Panc1 (cell line): Measurements from ENCODE around the gene RIMBP2. TPM values are rescaled to one million over a fixed set of nuclear protein-coding genes. Genes with fewer than 3 reads are reported as not detected.

Experiments
- ATAC-seq: fragments of 200-7000 bp; cut with Tn5 transposase; 2 replicates; pipeline ENCODE4 v1.9.1; 2020; ENCODE audit warnings: mild to moderate bottlenecking, moderate library complexity
- BruUV-seq: library from RNA; stranded (reverse); fragments of 400-500 nt; replicated peaks from 2 replicates; lab custom pipeline; 2021; lab: Mats Ljungman, UMichigan
- CTCF ChIA-PET: fragments of 300-600 bp; sonication (Branson Sonifier 250); formaldehyde crosslinking; loops from one replicate; lab custom pipeline; 2022; ENCODE audit warnings: antibody characterized with exemption; lab: Charles Lee
- POLR2A ChIA-PET: fragments of 300-600 bp; sonication (Branson Sonifier 250); formaldehyde crosslinking; loops from one replicate; lab custom pipeline; 2022; ENCODE audit warnings: antibody characterized with exemption; lab: Charles Lee
- DNase-seq: peaks from one replicate; pipeline ENCODE4 v3.0.0-alpha.2; 2010; ENCODE audit warnings: low read depth, low spot score
- H3K27ac ChIP-seq: 2 replicates; pipeline ENCODE4 v1.5.1; 2011; ENCODE audit warnings: mild to moderate bottlenecking, low read length, inconsistent platforms
- H3K27me3 ChIP-seq: fragments of 200-500 bp; sonication (Bioruptor generic); 2 replicates; pipeline ENCODE4 v1.6.0; 2014; ENCODE audit warnings: low read length, inconsistent platforms; ENCODE audit not compliant: control insufficient read depth, insufficient read depth
- H3K36me3 ChIP-seq: fragments of 200-500 bp; sonication (Bioruptor generic); 2 replicates; pipeline ENCODE4 v1.5.1; 2014; ENCODE audit warnings: inconsistent platforms, mild to moderate bottlenecking, low read length, moderate library complexity; ENCODE audit not compliant: control insufficient read depth, insufficient read depth
- H3K4me1 ChIP-seq: 2 replicates; pipeline ENCODE4 v1.5.1; 2011; ENCODE audit warnings: inconsistent platforms, mild to moderate bottlenecking, low read length, moderate library complexity; ENCODE audit not compliant: control insufficient read depth, insufficient read depth
- H3K4me3 ChIP-seq, 2 experiments: 2 replicates each; pipeline ENCODE4 v1.5.1; 2011 to 2012; ENCODE audit warnings: low read depth in 2 of 2, low read length in 2 of 2, mild to moderate bottlenecking in 2 of 2, inconsistent platforms in 1 of 2, moderate library complexity in 1 of 2
- H3K9me3 ChIP-seq: fragments of 200-500 bp; sonication (Bioruptor generic); 2 replicates; pipeline ENCODE4 v1.5.1; 2014; ENCODE audit warnings: low read depth, mild to moderate bottlenecking, inconsistent platforms, low read length, moderate library complexity; ENCODE audit not compliant: control insufficient read depth, insufficient read depth
- POLR2AphosphoS5 ChIP-seq: IDR thresholded peaks from 2 replicates; pipeline ENCODE4 v1.6.1; 2012; ENCODE audit warnings: mild to moderate bottlenecking, low read depth, low read length, moderate library complexity
- SIN3A ChIP-seq: IDR thresholded peaks from 2 replicates; pipeline ENCODE4 v1.6.1; 2012; ENCODE audit warnings: low read depth, mild to moderate bottlenecking, low read length, moderate library complexity, borderline replicate concordance; ENCODE audit not compliant: insufficient read depth
- TCF7L2 ChIP-seq: IDR thresholded peaks from 2 replicates; pipeline ENCODE4 v1.6.1; 2011; ENCODE audit warnings: mild to moderate bottlenecking, low read depth, low read length, inconsistent platforms
- in situ Hi-C: cut with HindIII; loops from 2 replicates; pipeline ENCODE4 v1.10.0; 2016; ENCODE audit warnings: low sequenced_read_pairs, low pct_unique_long_range_greater_than_20kb
- intact Hi-C: fragments of 100-400 bp; cut with micrococcal nuclease; formaldehyde crosslinking; loops from one replicate; pipeline ENCODE4 v1.10.0; 2022; ENCODE audit not compliant: unreplicated experiment
- total RNA-seq: library from RNA; stranded (reverse); gene quantifications from one replicate; pipeline ENCODE4 v1.2.1, GENCODE V29; 2021; ENCODE audit not compliant: unreplicated experiment
- TF ChIP-seq, protein P1 (sequence below), 2 experiments: IDR thresholded peaks; 2 replicates each; pipeline ENCODE4 v1.6.1; 2011 to 2012; ENCODE audit warnings: low read depth in 2 of 2, control low read depth in 1 of 2, low read length in 1 of 2, mild to moderate bottlenecking in 1 of 2, moderate library complexity in 1 of 2; ENCODE audit not compliant: insufficient read depth in 1 of 2

The RIMBP2 gene
- total RNA-seq, 1 experiment from 2014 or later, result not detected

DNA sequence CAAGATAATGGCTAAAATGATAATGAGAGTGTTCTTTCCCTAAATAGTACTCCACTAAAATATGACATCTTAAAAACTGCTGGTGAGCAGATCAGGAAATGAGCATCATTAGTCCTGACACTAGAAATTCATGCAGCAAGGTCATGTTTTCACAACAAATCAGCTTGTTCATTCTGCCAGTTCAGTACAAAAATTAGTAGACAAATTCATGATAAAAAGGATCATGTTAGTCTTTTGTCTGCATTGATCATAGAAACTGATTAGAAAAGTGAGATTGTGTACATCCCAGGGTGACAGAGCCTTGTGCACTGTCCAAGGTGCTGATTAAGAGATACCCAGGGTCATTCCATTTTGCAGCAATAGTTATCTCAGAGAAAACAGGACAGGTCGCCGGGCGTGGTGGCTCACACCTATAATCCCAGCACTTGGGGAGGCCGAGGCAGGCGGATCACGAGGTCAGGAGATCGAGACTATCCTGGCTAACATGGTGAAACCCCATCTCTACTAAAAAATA lies 163.6 kb downstream of the RIMBP2 start:
- no peak for TF ChIP-seq POLR2AphosphoS5
- TF ChIP-seq SIN3A, result no peak
- TF ChIP-seq, protein P1, sequence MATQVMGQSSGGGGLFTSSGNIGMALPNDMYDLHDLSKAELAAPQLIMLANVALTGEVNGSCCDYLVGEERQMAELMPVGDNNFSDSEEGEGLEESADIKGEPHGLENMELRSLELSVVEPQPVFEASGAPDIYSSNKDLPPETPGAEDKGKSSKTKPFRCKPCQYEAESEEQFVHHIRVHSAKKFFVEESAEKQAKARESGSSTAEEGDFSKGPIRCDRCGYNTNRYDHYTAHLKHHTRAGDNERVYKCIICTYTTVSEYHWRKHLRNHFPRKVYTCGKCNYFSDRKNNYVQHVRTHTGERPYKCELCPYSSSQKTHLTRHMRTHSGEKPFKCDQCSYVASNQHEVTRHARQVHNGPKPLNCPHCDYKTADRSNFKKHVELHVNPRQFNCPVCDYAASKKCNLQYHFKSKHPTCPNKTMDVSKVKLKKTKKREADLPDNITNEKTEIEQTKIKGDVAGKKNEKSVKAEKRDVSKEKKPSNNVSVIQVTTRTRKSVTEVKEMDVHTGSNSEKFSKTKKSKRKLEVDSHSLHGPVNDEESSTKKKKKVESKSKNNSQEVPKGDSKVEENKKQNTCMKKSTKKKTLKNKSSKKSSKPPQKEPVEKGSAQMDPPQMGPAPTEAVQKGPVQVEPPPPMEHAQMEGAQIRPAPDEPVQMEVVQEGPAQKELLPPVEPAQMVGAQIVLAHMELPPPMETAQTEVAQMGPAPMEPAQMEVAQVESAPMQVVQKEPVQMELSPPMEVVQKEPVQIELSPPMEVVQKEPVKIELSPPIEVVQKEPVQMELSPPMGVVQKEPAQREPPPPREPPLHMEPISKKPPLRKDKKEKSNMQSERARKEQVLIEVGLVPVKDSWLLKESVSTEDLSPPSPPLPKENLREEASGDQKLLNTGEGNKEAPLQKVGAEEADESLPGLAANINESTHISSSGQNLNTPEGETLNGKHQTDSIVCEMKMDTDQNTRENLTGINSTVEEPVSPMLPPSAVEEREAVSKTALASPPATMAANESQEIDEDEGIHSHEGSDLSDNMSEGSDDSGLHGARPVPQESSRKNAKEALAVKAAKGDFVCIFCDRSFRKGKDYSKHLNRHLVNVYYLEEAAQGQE (IDR thresholded peaks at IDR 0.05; ENCODE audit: insufficient read depth in 1 of 2, low read depth in 2 of 2, low read length in 1 of 2), result peak; percentile 85 to 88
- TF ChIP-seq TCF7L2, result no peak
- Histone ChIP-seq H3K27ac (no peak overlapping the region), H3K4me3 (no peak overlapping the region), H3K36me3 (no peaks in the 10 kb centered on the region), H3K4me1 (no peaks in the 10 kb centered on the region), H3K9me3 (no peaks in the 10 kb centered on the region), H3K27me3 (peaks cover 8% of the 10 kb centered on the region)
- in situ Hi-C loops (no loop called here), intact Hi-C loops (no loop called here)
- DNase-seq, result no peak
- ATAC-seq, result no peak
- no TSS peak for BruUV-seq
- CTCF ChIA-PET, result no interaction called here
- POLR2A ChIA-PET, result no interaction called here

DNA sequence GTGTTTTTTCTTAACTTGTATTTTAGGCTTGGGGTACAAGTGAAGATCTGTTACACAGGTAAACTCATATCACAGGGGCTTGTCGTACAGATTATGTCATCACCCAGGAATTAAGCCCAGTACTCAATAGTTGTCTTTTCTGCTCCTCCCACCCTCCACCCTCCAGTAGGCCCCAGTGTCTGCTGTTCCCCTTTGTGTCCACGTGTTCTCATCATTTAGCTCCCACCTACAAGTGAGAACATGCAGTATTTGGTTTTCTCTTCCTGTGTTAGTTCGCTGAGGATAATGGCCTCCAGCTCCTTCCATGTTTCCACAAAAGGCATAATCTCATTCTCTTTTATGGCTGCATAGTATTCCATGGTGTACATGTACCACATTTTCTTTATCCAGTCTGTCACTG lies 166.7 kb downstream of the RIMBP2 start:
- H3K4me3 ChIP-seq, result no peak overlapping the region
- intact Hi-C loops, result no loop called here
- H3K36me3 ChIP-seq, result no peaks in the 10 kb centered on the region
- ChIA-PET POLR2A (no interaction called here), CTCF (no interaction called here)
- peaks cover 4% of the 10 kb centered on the region for H3K27me3 ChIP-seq
- no peak overlapping the region for H3K27ac ChIP-seq
- TF ChIP-seq, protein P1 (IDR thresholded peaks at IDR 0.05; ENCODE audit: insufficient read depth in 1 of 2, low read depth in 2 of 2, low read length in 1 of 2), result no peak
- DNase-seq (no peak), ATAC-seq (no peak)
- no peaks in the 10 kb centered on the region for H3K4me1 ChIP-seq
- in situ Hi-C loops, result no loop called here
- H3K9me3 ChIP-seq, result no peaks in the 10 kb centered on the region
- BruUV-seq, result no TSS peak
